ENCODE data around the gene TRMT44. TPM values are rescaled to one million over a fixed set of nuclear protein-coding genes. Genes with fewer than 3 reads are reported as not detected.

TRMT44 gene
- polyA plus RNA-seq, 4 donors, result 4.7 to 11.6 (median 5.2) TPM

- Histone ChIP-seq H3K36me3 (ENCODE audit: control insufficient read depth in 3 of 3, insufficient read depth in 2 of 3, low read depth in 1 of 3, low read length in 3 of 3) (no peaks in the 10 kb centered on the region), H3K9me3 (ENCODE audit: control insufficient read depth in 2 of 2, insufficient read depth in 1 of 2, low read depth in 1 of 2, low read length in 1 of 2) (peaks cover 0 to 7% of the 10 kb centered on the region in 2 donors), H3K4me3 (ENCODE audit: low read depth in 1 of 3, low read length in 3 of 3) (no peak overlapping the region), H3K4me1 (ENCODE audit: control insufficient read depth in 3 of 3, insufficient read depth in 2 of 3, low read depth in 1 of 3, low read length in 2 of 3) (no peaks in the 10 kb centered on the region), H3K27me3 (ENCODE audit: control insufficient read depth in 3 of 3, insufficient read depth in 3 of 3, low read length in 3 of 3) (no peaks in the 10 kb centered on the region), H3K27ac (ENCODE audit: low read depth in 1 of 3, low read length in 2 of 3) (no peak overlapping the region)
- FAIRE-seq, result no peak
- WGBS, 3 donors, result 81 to 83% (median 82%) methylated on average over 12 of the region's 12 CpGs
- no peak for DNase-seq
These were observed 84.2 kb downstream of the TRMT44 start for GRCh38 chr4:8524595-8525382.

DNA sequence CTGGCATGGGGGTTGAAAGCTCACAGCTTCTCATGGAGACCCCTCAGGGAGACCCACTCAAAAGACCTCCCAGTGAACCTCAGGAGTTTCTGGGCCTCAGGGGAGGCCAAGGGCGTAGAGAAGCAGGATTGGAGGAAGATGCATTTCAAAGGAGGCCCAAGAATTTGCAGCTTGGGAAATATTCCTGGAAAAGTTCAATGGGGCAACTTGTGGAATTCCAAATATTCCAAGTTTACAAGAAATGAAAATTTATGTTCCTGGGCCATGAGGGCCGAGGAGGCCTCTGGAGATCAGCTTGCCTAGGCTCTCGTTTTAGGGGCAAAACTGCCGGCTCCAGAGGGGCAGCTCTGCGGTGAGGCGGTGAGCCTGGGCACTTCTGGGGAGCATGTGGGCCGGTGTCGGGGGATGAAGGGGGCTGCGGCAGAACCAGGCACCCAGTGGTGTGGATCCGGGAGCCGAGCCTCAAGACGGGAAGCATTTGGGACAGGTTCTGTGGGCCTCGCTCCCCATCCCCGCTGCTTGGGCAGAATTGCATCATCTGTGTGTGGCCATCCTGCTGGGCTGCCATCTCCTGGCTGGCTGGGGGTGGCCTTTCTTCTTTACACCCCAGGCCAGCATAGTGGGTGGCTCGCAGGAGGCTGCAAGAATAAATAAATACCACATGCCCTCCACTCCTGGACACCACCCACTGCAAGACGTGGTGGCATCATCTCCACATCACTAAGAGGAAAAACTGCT, 85.0 kb downstream of the TRMT44 start:
- Histone ChIP-seq H3K36me3 (ENCODE audit: control insufficient read depth in 3 of 3, insufficient read depth in 2 of 3, low read depth in 1 of 3, low read length in 3 of 3) (no peaks in the 10 kb centered on the region), H3K4me3 (ENCODE audit: low read depth in 1 of 3, low read length in 3 of 3) (no peak overlapping the region), H3K4me1 (ENCODE audit: control insufficient read depth in 3 of 3, insufficient read depth in 2 of 3, low read depth in 1 of 3, low read length in 2 of 3) (no peaks in the 10 kb centered on the region), H3K9me3 (ENCODE audit: control insufficient read depth in 2 of 2, insufficient read depth in 1 of 2, low read depth in 1 of 2, low read length in 1 of 2) (peaks cover 0 to 3% of the 10 kb centered on the region in 2 donors), H3K27me3 (ENCODE audit: control insufficient read depth in 3 of 3, insufficient read depth in 3 of 3, low read length in 3 of 3) (no peaks in the 10 kb centered on the region), H3K27ac (ENCODE audit: low read depth in 1 of 3, low read length in 2 of 3) (no peak overlapping the region)
- DNase-seq (no peak), FAIRE-seq (no peak)
- WGBS, 3 donors, result 74 to 85% (median 75%) methylated on average over 16 of the region's 16 CpGs

Other genes starting within 250 kb of the TRMT44 start
- 10 to 100 TPM in 1 of 4 donors, 1 to 10 TPM in 2, under 1 TPM in 1; 0.45 to 25.3 (median 6.3) TPM for gene SH3TC1, start 241.5 kb upstream of the TRMT44 start, polyA plus RNA-seq
- 10 to 100 TPM in 1 of 4 donors, 1 to 10 TPM in 2, under 1 TPM in 1; 0.67 to 13.2 (median 6.1) TPM for gene HTRA3, start 171.0 kb upstream of the TRMT44 start, polyA plus RNA-seq
- 10 to 100 TPM; 15.2 to 31.1 (median 23.6) TPM for gene ACOX3, start 54 bp upstream of the TRMT44 start, polyA plus RNA-seq
- gene GPR78, start 139.6 kb downstream of the TRMT44 start, polyA plus RNA-seq, result under 1 TPM in 1 of 4 donors, not detected in 3; 0.06 TPM
- 1 to 10 TPM in 2 of 4 donors, under 1 TPM in 1, not detected in 1; 0.27 to 3.8 (median 1.7) TPM for gene CPZ, start 152.0 kb downstream of the TRMT44 start, polyA plus RNA-seq